Panc1 (cell line): Measurements from ENCODE around the gene ZMYM2.

Experiments used
- CTCF ChIP-seq: fragments of 450-650 bp; IDR thresholded peaks from 2 replicates; pipeline ENCODE4 v1.5.1; 2017; ENCODE audit warnings: mild to moderate bottlenecking
- POLR2AphosphoS5 ChIP-seq: IDR thresholded peaks from 2 replicates; pipeline ENCODE4 v1.6.1; 2012; ENCODE audit warnings: mild to moderate bottlenecking, low read depth, low read length, moderate library complexity
- REST ChIP-seq, 2 experiments: IDR thresholded peaks; 2 replicates each; pipeline ENCODE4 v1.6.1; 2011 to 2012; ENCODE audit warnings: low read depth in 2 of 2, control low read depth in 1 of 2, low read length in 1 of 2, mild to moderate bottlenecking in 1 of 2, moderate library complexity in 1 of 2; ENCODE audit not compliant: insufficient read depth in 1 of 2
- SIN3A ChIP-seq: IDR thresholded peaks from 2 replicates; pipeline ENCODE4 v1.6.1; 2012; ENCODE audit warnings: low read depth, mild to moderate bottlenecking, low read length, moderate library complexity, borderline replicate concordance; ENCODE audit not compliant: insufficient read depth

- TF ChIP-seq CTCF (no peak), SIN3A (no peak), POLR2AphosphoS5 (no peak), REST (IDR thresholded peaks at IDR 0.05; ENCODE audit: insufficient read depth in 1 of 2, low read depth in 2 of 2, low read length in 1 of 2) (no peak)
These were observed 4.4 kb downstream of the ZMYM2 start for GRCh38 chr13:19962894-19963293.
